Esophagus squamous epithelium (tissue), 5 donors: ENCODE measurements around the gene PRKACG. TPM values are rescaled to one million over a fixed set of nuclear protein-coding genes. Genes with fewer than 3 reads are reported as not detected.

Experiments
- DNase-seq: peaks from one replicate; lab custom pipeline; 2025; lab: John Stamatoyannopoulos, UW
- H3K27ac ChIP-seq, 4 donors: fragments of 200-600 bp; sonication (generic); one replicate each; pipeline ENCODE4 v1.5.1; 2016 to 2019; ENCODE audit warnings: mild to moderate bottlenecking in 1 of 4
- H3K27me3 ChIP-seq, 4 donors: fragments of 200-600 bp; sonication (generic); 1 replicate in 3 of 4; 2 replicates in 1 of 4; pipeline versions ENCODE4 v1.5.1 to v1.6.0; 2017 to 2021; ENCODE audit warnings: antibody characterized with exemption in 1 of 4
- H3K36me3 ChIP-seq, 3 donors: fragments of 200-600 bp; sonication (generic); one replicate each; pipeline ENCODE4 v1.5.1; 2016 to 2019
- H3K4me1 ChIP-seq, 3 donors: fragments of 200-600 bp; sonication (generic); one replicate each; pipeline ENCODE4 v1.5.1; 2017 to 2019
- H3K4me3 ChIP-seq, 4 donors: fragments of 200-600 bp; sonication (generic); 1 replicate in 3 of 4; 2 replicates in 1 of 4; pipeline ENCODE4 v1.5.1; 2016 to 2019; ENCODE audit warnings: mild to moderate bottlenecking in 2 of 4, moderate library complexity in 1 of 4
- H3K9me3 ChIP-seq, 3 donors: fragments of 200-600 bp; sonication (generic); one replicate each; pipeline ENCODE4 v1.5.1; 2016 to 2019
- CTCF ChIP-seq, 6 experiments: fragments of 450-650 bp in 4 of 6; fragments of 200-600 bp in 2 of 6; sonication (generic) in 2 of 6; IDR thresholded peaks; one replicate each; pipeline ENCODE4 v1.5.1; 2016 to 2019; ENCODE audit warnings: antibody characterized with exemption in 6 of 6, mild to moderate bottlenecking in 4 of 6, moderate library complexity in 4 of 6
- POLR2A ChIP-seq, 4 donors: fragments of 450-650 bp; IDR thresholded peaks; one replicate each; pipeline ENCODE4 v1.6.1; 2017; ENCODE audit warnings: antibody characterized with exemption in 4 of 4, mild to moderate bottlenecking in 4 of 4, moderate library complexity in 3 of 4
- WGBS, 2 donors: methylation state at CpG; one replicate each; pipeline ENCODE4 v1.1.5; 2018; 5-methylcytosine and 5-hydroxymethylcytosine counted together
- intact Hi-C: fragments of 100-400 bp; cut with DNase I; formaldehyde crosslinking; loops from one replicate; pipeline ENCODE4 v1.15.0; 2022
- total RNA-seq, 4 donors: library from RNA; depleted of rRNA; stranded (reverse); fragments of >200 nt; gene quantifications; one replicate each; pipeline ENCODE4 v1.1.0, GENCODE V29; 2016
- donor health status: DM: yes; HTN: yes; CAD: no.

Gene PRKACG
- total RNA-seq, 4 donors from 2014 or later = not detected

- intact Hi-C loops = no loop called here
- H3K9me3 ChIP-seq = no peaks in the 10 kb centered on the region
- no peak for DNase-seq
- WGBS, 2 donors = 70 to 74% methylated on average over 5 of the region's 5 CpGs
- H3K27me3 ChIP-seq = no peaks in the 10 kb centered on the region
- no peak overlapping the region for H3K4me3 ChIP-seq
- H3K4me1 ChIP-seq = peaks cover 0 to 9% (median 0%) of the 10 kb centered on the region in 3 donors
- H3K27ac ChIP-seq = no peak overlapping the region
- no peak for TF ChIP-seq POLR2A (IDR thresholded peaks at IDR 0.05)
- TF ChIP-seq CTCF (IDR thresholded peaks at IDR 0.05) = no peak
- no peaks in the 10 kb centered on the region for H3K36me3 ChIP-seq
These were observed 4.8 kb upstream of the PRKACG start for GRCh38 chr9:69018737-69019136.

GRCh38 chr9:69016191-69017096 is 2.5 kb upstream of the PRKACG start:
- intact Hi-C loops = no loop called here
- H3K27me3 ChIP-seq = no peaks in the 10 kb centered on the region
- H3K4me3 ChIP-seq = no peak overlapping the region
- WGBS, 2 donors = 49 to 50% methylated on average over 4 to 5 of the region's 5 CpGs
- TF ChIP-seq POLR2A (IDR thresholded peaks at IDR 0.05) = no peak
- no peak for DNase-seq
- H3K4me1 ChIP-seq = peaks cover 0 to 9% (median 0%) of the 10 kb centered on the region in 3 donors
- no peaks in the 10 kb centered on the region for H3K9me3 ChIP-seq
- H3K36me3 ChIP-seq = no peaks in the 10 kb centered on the region
- H3K27ac ChIP-seq = no peak overlapping the region

GRCh38 chr9:69013382-69013727 is 558 bp downstream of the PRKACG start:
- Histone ChIP-seq H3K27me3 (peaks cover 0 to 3% (median 0%) of the 10 kb centered on the region in 4 donors), H3K4me1 (peaks cover 0 to 9% (median 0%) of the 10 kb centered on the region in 3 donors), H3K9me3 (no peaks in the 10 kb centered on the region), H3K4me3 (no peak overlapping the region), H3K27ac (no peak overlapping the region), H3K36me3 (no peaks in the 10 kb centered on the region)
- DNase-seq = no peak
- 97% methylated on average over 19 of the region's 26 CpGs; no CpG with 5 or more reads in 1 of the 2 donors for WGBS, 2 donors
- no peak for TF ChIP-seq CTCF (IDR thresholded peaks at IDR 0.05)
- TF ChIP-seq POLR2A (IDR thresholded peaks at IDR 0.05) = no peak
- intact Hi-C loops = no loop called here

- intact Hi-C loops = no loop called here
- no peaks in the 10 kb centered on the region for H3K36me3 ChIP-seq
- H3K27ac ChIP-seq = no peak overlapping the region
- H3K9me3 ChIP-seq = no peaks in the 10 kb centered on the region
- peaks cover 0 to 9% (median 0%) of the 10 kb centered on the region in 3 donors for H3K4me1 ChIP-seq
- TF ChIP-seq CTCF (IDR thresholded peaks at IDR 0.05) (no peak), POLR2A (IDR thresholded peaks at IDR 0.05) (no peak)
- no peak for DNase-seq
- 44 to 83% methylated on average over 8 to 11 of the region's 18 CpGs for WGBS, 2 donors
- no peak overlapping the region for H3K4me3 ChIP-seq
- peaks cover 0 to 6% (median 0%) of the 10 kb centered on the region in 4 donors for H3K27me3 ChIP-seq
These were observed 1.1 kb downstream of the PRKACG start for GRCh38 chr9:69012696-69013381.

- no peaks in the 10 kb centered on the region for H3K4me1 ChIP-seq
- no peak overlapping the region for H3K4me3 ChIP-seq
- H3K36me3 ChIP-seq = no peaks in the 10 kb centered on the region
- intact Hi-C loops = no loop called here
- no peak overlapping the region for H3K27ac ChIP-seq
- DNase-seq = no peak
- WGBS, 2 donors = 29 to 36% methylated on average over 1 of the region's 1 CpG
- peaks cover 0 to 11% (median 0%) of the 10 kb centered on the region in 4 donors for H3K27me3 ChIP-seq
- TF ChIP-seq CTCF (IDR thresholded peaks at IDR 0.05) (no peak), POLR2A (IDR thresholded peaks at IDR 0.05) (no peak)
- H3K9me3 ChIP-seq = no peaks in the 10 kb centered on the region
These were observed 4.2 kb downstream of the PRKACG start for GRCh38 chr9:69009708-69010107.
